PFSK-1 (cell line): ENCODE measurements around the gene ENO1.

Experiments
- POLR2AphosphoS5 ChIP-seq: IDR thresholded peaks from 2 replicates; pipeline ENCODE4 v1.6.1; 2012; ENCODE audit warnings: low read depth, mild to moderate bottlenecking, control low read depth, low read length, moderate library complexity
- SIN3A ChIP-seq: IDR thresholded peaks from 2 replicates; pipeline ENCODE4 v1.6.1; 2012; ENCODE audit warnings: mild to moderate bottlenecking, low read length, moderate library complexity, borderline replicate concordance; ENCODE audit not compliant: insufficient read depth

- TF ChIP-seq SIN3A (no peak), POLR2AphosphoS5 (peak; percentile 60; the same call in 1 of the 2 replicates)
These were observed 10.5 kb downstream of the ENO1 start for GRCh38 chr1:8867878-8868567.
